ENCODE results near the gene HHEX.
"Not testable (repeated sequence)": the region's sequence is repeated elsewhere in the genome, so short reads cannot be mapped to it uniquely, and the experiment has no call there.

DNA sequence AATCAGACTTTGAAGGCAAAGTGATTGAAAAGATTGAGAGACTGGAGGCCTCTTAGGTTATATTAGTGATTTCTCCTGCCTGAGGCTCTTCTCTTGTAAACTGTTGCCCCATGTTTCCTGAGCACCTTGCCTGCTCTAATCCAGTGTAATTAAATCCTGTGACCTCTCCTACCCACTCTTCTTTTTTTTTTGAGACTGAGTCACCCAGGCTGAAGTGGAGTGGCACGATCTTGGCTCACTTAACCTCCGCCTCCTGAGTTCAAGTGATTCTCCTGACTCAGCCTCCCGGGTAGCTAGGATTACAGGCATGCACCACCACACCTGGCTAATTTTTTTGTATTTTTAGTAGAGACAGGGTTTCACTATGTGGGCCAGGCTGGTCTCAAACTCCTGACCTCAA lies 38.9 kb upstream of the HHEX start:
- TF ChIP-seq, protein P1, sequence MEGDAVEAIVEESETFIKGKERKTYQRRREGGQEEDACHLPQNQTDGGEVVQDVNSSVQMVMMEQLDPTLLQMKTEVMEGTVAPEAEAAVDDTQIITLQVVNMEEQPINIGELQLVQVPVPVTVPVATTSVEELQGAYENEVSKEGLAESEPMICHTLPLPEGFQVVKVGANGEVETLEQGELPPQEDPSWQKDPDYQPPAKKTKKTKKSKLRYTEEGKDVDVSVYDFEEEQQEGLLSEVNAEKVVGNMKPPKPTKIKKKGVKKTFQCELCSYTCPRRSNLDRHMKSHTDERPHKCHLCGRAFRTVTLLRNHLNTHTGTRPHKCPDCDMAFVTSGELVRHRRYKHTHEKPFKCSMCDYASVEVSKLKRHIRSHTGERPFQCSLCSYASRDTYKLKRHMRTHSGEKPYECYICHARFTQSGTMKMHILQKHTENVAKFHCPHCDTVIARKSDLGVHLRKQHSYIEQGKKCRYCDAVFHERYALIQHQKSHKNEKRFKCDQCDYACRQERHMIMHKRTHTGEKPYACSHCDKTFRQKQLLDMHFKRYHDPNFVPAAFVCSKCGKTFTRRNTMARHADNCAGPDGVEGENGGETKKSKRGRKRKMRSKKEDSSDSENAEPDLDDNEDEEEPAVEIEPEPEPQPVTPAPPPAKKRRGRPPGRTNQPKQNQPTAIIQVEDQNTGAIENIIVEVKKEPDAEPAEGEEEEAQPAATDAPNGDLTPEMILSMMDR (IDR thresholded peaks at IDR 0.05 in 2 of 3, conservative IDR thresholded peaks at IDR 0.05 in 1 of 3; ENCODE audit: borderline replicate concordance in 1 of 3, insufficient read depth in 1 of 3, low read depth in 2 of 3, low read length in 2 of 3), result not testable (repeated sequence)
- not testable (repeated sequence) for TF ChIP-seq POLR2A (IDR thresholded peaks at IDR 0.05; ENCODE audit: borderline replicate concordance, extremely low read depth, insufficient read depth, insufficient read length); POLR2AphosphoS5 (IDR thresholded peaks at IDR 0.05; ENCODE audit: low read depth, low read length); CBX3 (IDR thresholded peaks at IDR 0.05; ENCODE audit: low read depth); MAX (IDR thresholded peaks at IDR 0.05); YY1 (IDR thresholded peaks at IDR 0.05; ENCODE audit: extremely low read depth, insufficient replicate concordance, low read depth, low read length); SRF (IDR thresholded peaks at IDR 0.05; ENCODE audit: low read depth); EZH2phosphoT487 (IDR thresholded peaks at IDR 0.05; ENCODE audit: borderline replicate concordance); ZNF274 (IDR thresholded peaks at IDR 0.05; ENCODE audit: low read depth, low read length)
- 0 out of 2 replicates have a peak, but pooled peaks have one; percentile 12 for TF ChIP-seq JUND (IDR thresholded peaks at IDR 0.05)
